HFFc6 (cell line): ENCODE results near the gene MAP3K3. TPM values are rescaled to one million over a fixed set of nuclear protein-coding genes. Genes with fewer than 3 reads are reported as not detected.

Source experiments
- DNase-seq: peaks from one replicate; pipeline ENCODE4 v3.0.0-alpha.2; 2018
- H3K27ac Mint-ChIP-seq: 2 replicates; pipeline ENCODE4 v1.8.0; 2020; ENCODE audit warnings: mild to moderate bottlenecking, mixed read lengths
- H3K27me3 Mint-ChIP-seq: 2 replicates; pipeline ENCODE4 v1.8.0; 2021; ENCODE audit warnings: mild to moderate bottlenecking, moderate library complexity, mixed read lengths; ENCODE audit not compliant: insufficient read depth
- H3K36me3 Mint-ChIP-seq: 2 replicates; pipeline ENCODE4 v1.8.0; 2021; ENCODE audit warnings: low read depth, mixed read lengths
- H3K4me1 Mint-ChIP-seq: 2 replicates; pipeline ENCODE4 v1.8.0; 2020; ENCODE audit warnings: low read depth, mixed read lengths
- H3K4me3 Mint-ChIP-seq: 2 replicates; pipeline ENCODE4 v1.8.0; 2020; ENCODE audit warnings: mild to moderate bottlenecking, moderate library complexity, mixed read lengths
- H3K9me3 Mint-ChIP-seq: 2 replicates; pipeline ENCODE4 v1.8.0; 2020; ENCODE audit warnings: mild to moderate bottlenecking, mixed read lengths
- total RNA-seq, 6 experiments: library from RNA; stranded (reverse); fragmentation: NEBNext Ultra II Directional; extraction: Animal tissue kit (Norgen Biotek cat#: 25700); gene quantifications; 2 replicates in 1 of 6; 3 replicates in 5 of 6; pipeline ENCODE4 v1.2.3, GENCODE V29; 2021
- TF ChIP-seq, protein P1 (sequence below): fragments of 200-600 bp; sonication (generic); IDR thresholded peaks from 2 replicates; pipeline ENCODE4 v1.5.0; 2021; ENCODE audit warnings: antibody characterized with exemption, mild to moderate bottlenecking

Gene MAP3K3
- total RNA-seq, 6 experiments from 2014 or later = 24.2 to 31.5 (median 27.2) TPM

DNA sequence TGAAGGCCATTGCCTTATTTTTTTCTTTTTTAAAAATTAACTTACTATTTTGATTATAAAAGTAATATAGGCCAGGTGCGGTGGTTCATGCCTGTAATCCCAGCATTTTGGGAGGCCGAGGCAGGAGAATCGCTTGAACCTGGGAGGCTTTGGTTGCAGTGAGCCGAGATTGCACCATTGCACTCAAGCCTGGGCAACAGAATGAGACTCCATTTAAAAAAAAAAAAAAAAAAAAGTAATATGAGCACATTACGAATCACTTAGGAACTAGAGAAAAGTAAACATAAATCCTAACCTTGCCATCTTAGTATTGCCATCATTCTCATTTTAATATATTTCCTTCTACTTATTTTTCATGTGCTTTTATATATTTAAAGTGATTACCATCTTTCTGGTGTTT, 34.4 kb upstream of the MAP3K3 start:
- TF ChIP-seq, protein P1, sequence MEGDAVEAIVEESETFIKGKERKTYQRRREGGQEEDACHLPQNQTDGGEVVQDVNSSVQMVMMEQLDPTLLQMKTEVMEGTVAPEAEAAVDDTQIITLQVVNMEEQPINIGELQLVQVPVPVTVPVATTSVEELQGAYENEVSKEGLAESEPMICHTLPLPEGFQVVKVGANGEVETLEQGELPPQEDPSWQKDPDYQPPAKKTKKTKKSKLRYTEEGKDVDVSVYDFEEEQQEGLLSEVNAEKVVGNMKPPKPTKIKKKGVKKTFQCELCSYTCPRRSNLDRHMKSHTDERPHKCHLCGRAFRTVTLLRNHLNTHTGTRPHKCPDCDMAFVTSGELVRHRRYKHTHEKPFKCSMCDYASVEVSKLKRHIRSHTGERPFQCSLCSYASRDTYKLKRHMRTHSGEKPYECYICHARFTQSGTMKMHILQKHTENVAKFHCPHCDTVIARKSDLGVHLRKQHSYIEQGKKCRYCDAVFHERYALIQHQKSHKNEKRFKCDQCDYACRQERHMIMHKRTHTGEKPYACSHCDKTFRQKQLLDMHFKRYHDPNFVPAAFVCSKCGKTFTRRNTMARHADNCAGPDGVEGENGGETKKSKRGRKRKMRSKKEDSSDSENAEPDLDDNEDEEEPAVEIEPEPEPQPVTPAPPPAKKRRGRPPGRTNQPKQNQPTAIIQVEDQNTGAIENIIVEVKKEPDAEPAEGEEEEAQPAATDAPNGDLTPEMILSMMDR = no peak
- Mint-ChIP-seq H3K4me1 (no peaks in the 10 kb centered on the region), H3K27ac (no peak overlapping the region)

DNA sequence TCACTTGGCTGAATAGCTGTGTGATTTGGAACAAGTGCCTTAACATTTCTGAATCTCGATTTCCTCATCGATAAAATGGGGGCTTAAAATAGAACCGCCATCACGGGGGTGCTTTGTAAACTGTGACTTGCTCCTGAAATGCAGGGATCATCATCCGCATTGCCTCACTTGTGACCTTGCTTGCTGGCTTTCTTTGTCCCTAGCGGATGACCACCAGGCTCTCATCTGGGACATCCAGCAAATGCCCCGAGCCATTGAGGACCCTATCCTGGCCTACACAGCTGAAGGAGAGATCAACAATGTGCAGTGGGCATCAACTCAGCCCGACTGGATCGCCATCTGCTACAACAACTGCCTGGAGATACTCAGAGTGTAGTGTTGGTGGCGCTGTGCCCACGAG, 33.4 kb upstream of the MAP3K3 start:
- Mint-ChIP-seq H3K36me3 (peaks cover 48% of the 10 kb centered on the region), H3K4me3 (no peak overlapping the region), H3K4me1 (no peaks in the 10 kb centered on the region), H3K27ac (no peak overlapping the region), H3K27me3 (peaks cover 3% of the 10 kb centered on the region), H3K9me3 (no peaks in the 10 kb centered on the region)
- DNase-seq = no peak
- TF ChIP-seq, protein P1 = no peak

More for the DNA sequence above, 34.4 kb upstream of the MAP3K3 start:
- DNase-seq = no peak
- Mint-ChIP-seq H3K36me3 (peaks cover 54% of the 10 kb centered on the region), H3K9me3 (no peaks in the 10 kb centered on the region), H3K4me3 (no peak overlapping the region), H3K27me3 (peaks cover 4% of the 10 kb centered on the region)

DNA sequence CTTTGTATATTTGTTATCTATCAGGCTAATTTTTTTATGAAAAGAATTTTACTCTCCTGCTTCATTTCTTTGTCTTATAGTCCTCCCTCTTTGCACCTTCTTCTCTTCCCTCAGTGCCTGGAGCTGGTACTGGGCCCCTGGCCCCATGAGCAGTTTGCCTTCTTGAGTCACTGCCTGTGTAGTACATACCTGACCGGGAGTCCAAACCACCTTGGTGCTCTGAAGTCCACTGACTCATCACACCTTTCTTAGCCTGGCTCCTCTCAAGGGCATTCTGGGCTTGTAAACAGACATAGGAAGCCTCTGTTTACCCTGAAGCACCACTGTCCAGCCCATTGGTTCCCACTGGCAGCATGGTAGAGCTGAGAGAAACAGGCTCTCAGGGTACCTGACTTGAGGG, 32.6 kb upstream of the MAP3K3 start:
- H3K9me3 Mint-ChIP-seq = no peaks in the 10 kb centered on the region
- H3K36me3 Mint-ChIP-seq = peaks cover 51% of the 10 kb centered on the region
- no peak overlapping the region for H3K27ac Mint-ChIP-seq

DNA sequence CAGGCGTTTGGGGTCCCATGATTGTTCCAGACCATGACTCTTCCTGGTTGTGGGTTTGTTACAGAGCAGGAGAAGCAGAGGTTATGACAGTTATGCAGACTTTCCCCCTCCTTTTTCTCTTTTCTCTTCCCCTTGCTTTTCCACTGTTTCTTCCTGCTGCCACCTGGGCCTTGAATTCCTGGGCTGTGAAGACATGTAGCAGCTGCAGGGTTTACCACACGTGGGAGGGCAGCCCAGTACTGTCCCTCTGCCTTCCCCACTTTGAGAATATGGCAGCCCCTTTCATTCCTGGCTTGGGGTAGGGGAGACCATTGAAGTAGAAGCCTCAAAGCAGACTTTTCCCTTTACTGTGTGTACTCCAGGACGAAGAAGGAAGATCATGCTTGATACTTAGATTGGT, 29.4 kb upstream of the MAP3K3 start:
- Mint-ChIP-seq H3K4me1 (no peaks in the 10 kb centered on the region), H3K9me3 (no peaks in the 10 kb centered on the region), H3K27me3 (peaks cover 7% of the 10 kb centered on the region), H3K4me3 (no peak overlapping the region), H3K36me3 (peaks cover 38% of the 10 kb centered on the region), H3K27ac (no peak overlapping the region; the same call in 1 of the 2 replicates)
- DNase-seq = no peak
- TF ChIP-seq, protein P1 = no peak

More for the DNA sequence above, 32.6 kb upstream of the MAP3K3 start:
- Mint-ChIP-seq H3K4me3 (no peak overlapping the region), H3K27me3 (peaks cover 3% of the 10 kb centered on the region), H3K4me1 (no peaks in the 10 kb centered on the region)
- no peak for DNase-seq
- TF ChIP-seq, protein P1 = no peak

DNA sequence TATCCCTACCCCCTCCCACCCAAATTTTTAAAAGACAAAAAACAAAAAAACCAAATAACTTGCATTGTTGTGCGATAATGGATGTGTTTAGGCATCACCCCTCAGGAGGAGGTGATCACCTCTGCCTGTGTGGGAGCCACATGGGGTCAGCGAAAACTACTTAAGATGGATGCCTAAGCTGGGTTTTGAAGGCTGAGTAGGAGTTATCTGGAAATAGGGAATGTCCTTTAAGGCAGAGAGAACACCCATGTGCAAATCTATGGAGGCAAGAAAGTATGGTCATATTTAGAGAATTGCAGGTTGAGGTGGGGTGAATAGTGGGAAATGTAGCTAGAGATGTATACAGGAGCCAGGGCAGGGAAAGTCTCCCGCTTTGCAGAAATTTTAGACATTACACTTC, 27.1 kb upstream of the MAP3K3 start:
- Mint-ChIP-seq H3K4me1 (peaks cover 4% of the 10 kb centered on the region), H3K36me3 (peaks cover 19% of the 10 kb centered on the region; the same call in 1 of the 2 replicates), H3K9me3 (no peaks in the 10 kb centered on the region), H3K4me3 (no peak overlapping the region), H3K27me3 (peaks cover 7% of the 10 kb centered on the region), H3K27ac (no peak overlapping the region; the same call in 1 of the 2 replicates)
- DNase-seq = no peak
- TF ChIP-seq, protein P1 = no peak
